Right ventricle myocardium superior (tissue), 1 donor: ENCODE results near the gene SLC30A7. TPM values are rescaled to one million over a fixed set of nuclear protein-coding genes. Genes with fewer than 3 reads are reported as not detected.
"Not testable (repeated sequence)": the region's sequence is repeated elsewhere in the genome, so short reads cannot be mapped to it uniquely, and the experiment has no call there.

Source experiments
- ATAC-seq: fragments of 200-7000 bp; cut with Tn5 transposase; one replicate; pipeline ENCODE4 v1.9.1; 2020; ENCODE audit warnings: mild to moderate bottlenecking; ENCODE audit not compliant: poor library complexity
- DNase-seq: peaks from one replicate; pipeline ENCODE4 v3.0.0-alpha.2; 2020
- intact Hi-C: fragments of 100-400 bp; cut with DNase I; formaldehyde crosslinking; loops from one replicate; pipeline ENCODE4 v1.11.2; 2022
- total RNA-seq: library from RNA; stranded (reverse); fragmentation: NEBNext Ultra II Directional; extraction: Animal tissue kit (Norgen Biotek cat#: 25700); gene quantifications from one replicate; pipeline ENCODE4 v1.2.1, GENCODE V29; 2021
- donor health status: DM: no; HTN: yes; CAD: no; lungs with severe emphysema.

Gene SLC30A7
- total RNA-seq, 1 donor from 2014 or later: 4.1 TPM

GRCh38 chr1:100927276-100927675, 31.4 kb downstream of the SLC30A7 start:
- ATAC-seq (no peak), DNase-seq (no peak)
- intact Hi-C loops: no loop called here

DNA sequence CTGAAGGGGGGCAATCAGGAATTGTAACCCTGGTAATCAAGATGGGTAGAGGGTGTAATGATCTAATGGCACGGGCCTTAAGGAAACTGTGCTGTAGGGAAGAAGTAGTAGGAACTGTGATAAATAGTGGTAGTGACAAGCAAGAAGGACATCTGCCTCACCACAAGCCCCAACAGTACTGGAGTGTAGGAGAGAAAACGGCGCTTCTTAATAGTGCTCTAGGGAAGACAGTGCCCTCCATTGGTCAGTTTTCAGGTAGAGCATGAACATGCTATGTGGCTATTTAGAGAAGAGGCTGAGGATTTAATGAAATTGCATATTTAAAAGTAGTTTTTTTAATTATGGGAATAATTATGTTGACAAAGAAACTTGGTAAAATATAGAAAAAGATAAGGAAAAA, 32.2 kb downstream of the SLC30A7 start:
- DNase-seq (no peak), ATAC-seq (no peak)
- intact Hi-C loops: no loop called here

DNA sequence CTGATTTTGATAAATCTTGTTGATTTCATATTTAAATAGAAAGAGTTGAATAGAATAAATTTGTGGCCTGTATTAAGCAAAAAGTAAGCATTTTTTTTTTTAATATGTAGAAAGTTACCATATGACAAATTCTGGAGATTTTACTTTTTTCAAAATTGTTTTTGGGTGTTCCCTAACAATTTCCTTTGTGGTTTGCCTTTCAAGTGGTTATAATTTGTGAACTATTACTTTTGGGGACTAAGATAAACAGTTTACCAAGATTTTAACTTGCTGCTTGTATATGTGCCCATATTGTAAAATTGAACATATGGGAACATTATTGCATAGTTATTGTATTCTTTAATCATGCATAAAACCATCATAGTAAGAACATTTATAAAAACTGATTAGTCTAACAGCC, 34.6 kb downstream of the SLC30A7 start:
- ATAC-seq (no peak), DNase-seq (no peak)
- intact Hi-C loops: no loop called here

DNA sequence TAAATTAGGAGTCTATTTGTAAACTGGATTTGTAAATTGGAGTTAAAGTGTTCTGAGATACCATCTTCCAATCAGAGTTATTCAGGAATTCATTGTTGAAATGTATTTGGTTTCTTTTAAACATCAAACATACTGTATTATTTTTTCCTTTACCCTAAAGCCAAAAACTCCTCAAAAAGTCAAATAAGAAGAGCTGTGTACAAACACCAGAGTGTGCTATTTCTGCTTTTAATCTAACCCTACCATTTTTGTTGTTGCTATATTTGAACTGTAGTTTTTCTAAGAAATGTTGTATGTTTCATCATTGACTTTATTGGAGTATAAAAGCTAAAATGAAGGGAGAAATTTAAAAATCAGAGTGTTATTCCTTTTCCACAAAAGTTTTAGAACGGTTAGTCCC, 35.8 kb downstream of the SLC30A7 start:
- intact Hi-C loops: no loop called here
- DNase-seq (no peak), ATAC-seq (no peak)

DNA sequence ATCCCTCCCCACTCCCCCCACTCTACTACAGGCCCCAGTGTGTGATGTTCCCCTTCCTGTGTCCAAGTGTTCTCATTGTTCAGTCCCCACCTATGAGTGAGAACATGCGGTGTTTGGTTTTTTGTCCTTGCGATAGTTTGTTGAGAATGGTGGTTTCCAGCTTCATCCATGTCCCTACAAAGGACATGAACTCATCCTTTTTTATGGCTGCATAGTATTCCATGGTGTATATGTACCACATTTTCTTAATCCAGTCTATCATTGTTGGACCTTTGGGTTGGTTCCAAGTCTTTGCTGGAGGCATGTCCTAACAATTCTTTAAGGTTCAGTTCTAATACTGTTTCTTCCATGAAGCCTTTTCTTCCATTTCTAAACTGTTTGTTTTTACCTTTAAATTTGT, 37.7 kb downstream of the SLC30A7 start:
- DNase-seq, intact Hi-C loops, ATAC-seq: not testable (repeated sequence)

- intact Hi-C loops: no loop called here
- DNase-seq (no peak), ATAC-seq (no peak)
Observed at GRCh38 chr1:100936194-100936967, 40.5 kb downstream of the SLC30A7 start.

- ATAC-seq (no peak), DNase-seq (no peak)
- intact Hi-C loops: no loop called here
Observed at GRCh38 chr1:100941098-100941527, 45.2 kb downstream of the SLC30A7 start.

DNA sequence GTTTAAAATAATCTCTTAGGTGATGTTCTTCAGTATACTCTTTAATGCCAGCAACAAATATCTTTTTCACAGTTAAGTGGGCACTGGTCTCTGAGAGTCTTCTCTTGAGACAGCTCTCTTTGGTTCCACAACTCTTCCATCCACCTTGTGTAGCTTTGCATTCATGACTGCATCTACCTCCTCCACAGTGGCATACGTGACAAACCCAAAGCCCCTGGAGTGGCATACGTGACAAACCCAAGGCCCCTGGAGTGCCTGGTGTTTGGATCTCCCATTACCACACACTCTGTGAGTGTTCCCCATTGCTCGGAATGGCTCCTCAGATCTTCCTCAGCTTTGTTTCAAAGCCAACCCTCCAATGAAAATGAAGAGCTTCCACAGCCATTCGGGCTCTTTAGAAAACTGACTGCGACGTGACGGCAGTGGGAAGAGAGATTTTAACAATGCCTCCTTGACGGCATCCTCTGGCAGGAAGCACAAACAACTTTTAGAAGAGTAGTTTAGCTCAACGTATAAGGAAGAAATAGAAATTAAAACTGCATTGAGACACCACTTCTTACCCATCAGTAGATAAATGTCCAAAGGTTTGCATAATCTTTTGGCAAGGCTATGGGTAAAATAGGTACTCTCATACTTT, 45.8 kb downstream of the SLC30A7 start:
- intact Hi-C loops: no loop called here
- ATAC-seq: no peak
- no peak for DNase-seq

GRCh38 chr1:100942304-100943046, 46.6 kb downstream of the SLC30A7 start:
- ATAC-seq: no peak
- no peak for DNase-seq

GRCh38 chr1:100943533-100943932, 47.6 kb downstream of the SLC30A7 start:
- no peak for ATAC-seq
- intact Hi-C loops: no loop called here
- no peak for DNase-seq

More at GRCh38 chr1:100942304-100943046, 46.6 kb downstream of the SLC30A7 start:
- intact Hi-C loops: no loop called here

GRCh38 chr1:100946064-100946463, 50.2 kb downstream of the SLC30A7 start:
- ATAC-seq, intact Hi-C loops, DNase-seq: not testable (repeated sequence)

DNA sequence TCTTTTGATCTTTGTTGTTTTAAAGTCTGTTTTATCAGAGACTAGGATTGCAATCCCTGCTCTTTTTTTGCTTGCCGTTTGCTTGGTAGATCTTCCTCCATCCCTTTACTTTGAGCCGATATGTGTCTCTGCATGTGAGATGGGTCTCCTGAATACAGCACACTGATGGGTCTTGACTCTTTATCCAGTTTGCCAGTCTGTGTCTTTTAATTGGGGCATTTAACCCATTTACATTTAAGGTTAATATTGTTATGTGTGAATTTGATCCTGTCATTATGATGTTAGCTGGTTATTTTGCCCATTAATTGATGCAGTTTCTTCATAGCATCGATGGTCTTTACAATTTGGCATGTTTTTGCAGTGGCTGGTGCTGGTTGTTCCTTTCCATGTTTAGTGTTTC, 51.9 kb downstream of the SLC30A7 start:
- intact Hi-C loops, ATAC-seq, DNase-seq: not testable (repeated sequence)

GRCh38 chr1:100948721-100949405, 53.0 kb downstream of the SLC30A7 start:
- ATAC-seq, intact Hi-C loops, DNase-seq: not testable (repeated sequence)

- intact Hi-C loops, ATAC-seq: not testable (repeated sequence)
- peak; percentile 56 for DNase-seq
Observed at GRCh38 chr1:100949515-100950158, 53.7 kb downstream of the SLC30A7 start.

DNA sequence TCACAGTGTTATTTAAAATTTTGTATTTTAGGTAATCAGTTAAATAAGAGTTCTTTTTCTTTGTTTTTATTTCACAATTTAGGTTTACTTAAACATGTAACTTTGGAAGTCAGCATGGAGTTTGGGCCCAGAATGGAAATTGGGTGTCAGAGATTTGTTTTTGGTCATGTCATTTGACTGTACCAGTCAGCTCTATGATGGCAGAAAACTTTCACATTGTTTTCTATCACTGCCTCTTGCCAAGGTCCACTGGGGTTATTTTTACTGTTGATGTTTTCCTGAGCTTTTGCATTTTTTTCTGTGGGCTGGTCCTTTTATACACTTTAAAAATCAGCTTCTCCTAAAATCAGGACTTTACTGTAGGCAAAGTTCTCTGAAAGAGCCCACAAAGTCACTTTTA, 54.4 kb downstream of the SLC30A7 start:
- intact Hi-C loops: no loop called here
- DNase-seq (no peak), ATAC-seq (no peak)

DNA sequence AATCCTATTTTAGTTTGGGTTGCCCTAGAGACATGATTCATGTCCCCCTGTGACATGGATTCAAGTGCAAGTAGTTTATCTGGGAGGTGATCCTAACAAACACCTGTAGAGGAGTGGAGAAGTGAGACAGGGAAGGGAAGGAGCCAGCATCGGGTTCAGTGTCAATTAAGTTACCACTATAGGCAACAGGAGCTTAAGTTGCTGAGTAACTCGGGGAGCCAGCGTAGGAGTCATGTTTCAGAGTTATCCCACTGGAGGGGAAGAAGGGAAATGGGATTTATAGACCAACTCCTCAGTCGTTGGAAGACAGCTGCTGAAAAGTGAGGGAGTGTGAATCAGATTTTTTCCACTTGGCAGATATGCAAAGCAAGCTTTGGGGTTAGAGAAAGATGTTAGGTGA, 54.9 kb downstream of the SLC30A7 start:
- DNase-seq: no peak
- intact Hi-C loops: no loop called here
- ATAC-seq: no peak

GRCh38 chr1:100952104-100952745, 56.3 kb downstream of the SLC30A7 start:
- ATAC-seq: no peak
- intact Hi-C loops: no loop called here
- DNase-seq: no peak

DNA sequence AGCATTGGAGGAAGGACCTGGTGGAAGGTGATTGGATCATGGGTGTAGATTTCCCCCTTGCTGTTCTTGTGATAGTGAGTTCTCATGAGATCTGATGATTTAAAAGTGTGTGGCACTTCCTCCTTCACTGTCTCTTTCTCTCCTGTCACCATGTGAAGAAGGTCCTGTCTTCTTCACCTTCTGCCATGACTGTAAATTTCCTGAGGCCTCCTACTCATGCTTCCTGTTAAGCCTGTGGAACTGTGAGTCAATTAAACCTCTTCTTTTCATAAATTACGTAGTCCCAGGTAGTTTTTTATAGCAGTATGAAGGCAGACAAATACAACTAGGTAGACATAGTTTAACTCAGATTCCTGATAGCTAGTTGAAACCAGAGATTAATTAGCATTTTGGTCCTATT, 57.1 kb downstream of the SLC30A7 start:
- ATAC-seq, intact Hi-C loops: not testable (repeated sequence)

More for the DNA sequence above, 57.1 kb downstream of the SLC30A7 start:
- not testable (repeated sequence) for DNase-seq
